ENCODE results near the gene SETD6. TPM values are rescaled to one million over a fixed set of nuclear protein-coding genes. Genes with fewer than 3 reads are reported as not detected.

The SETD6 gene
- total RNA-seq, 1 experiment from 2014 or later: 35.2 TPM

DNA sequence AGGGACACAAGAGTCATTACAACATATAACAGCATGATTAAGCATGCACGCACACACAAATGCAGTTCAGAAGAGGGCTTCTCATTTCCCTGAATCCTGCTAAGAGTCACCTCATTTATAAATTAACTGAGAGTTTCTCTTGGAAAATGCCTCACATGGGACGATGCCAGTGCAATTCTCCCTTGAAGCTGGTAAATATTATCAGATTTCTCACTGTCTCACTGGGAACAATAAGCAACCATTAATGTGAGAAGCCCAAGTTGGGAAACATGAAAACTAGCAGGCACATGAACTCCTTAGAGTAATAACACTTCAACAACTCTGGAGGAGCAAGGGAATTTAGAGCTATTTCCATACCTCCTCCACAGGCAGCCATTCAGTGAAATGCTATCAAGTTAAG lies 26.4 kb downstream of the SETD6 start:
- Histone ChIP-seq H3K27me3 (replicated peaks; ENCODE audit: insufficient read depth, low read depth, low read length, poor library complexity) (no peaks in the 10 kb centered on the region), H3K27ac (ENCODE audit: low read depth, low read length, poor library complexity, severe bottlenecking) (no peak overlapping the region), H3K4me3 (ENCODE audit: low read depth, low read length, poor library complexity, severe bottlenecking) (no peak overlapping the region), H3K36me3 (ENCODE audit: insufficient read depth, low read length, poor library complexity, severe bottlenecking) (peaks cover 99% of the 10 kb centered on the region), H3K4me1 (ENCODE audit: insufficient read depth, low read length, poor library complexity, severe bottlenecking) (no peaks in the 10 kb centered on the region), H3K9me3 (ENCODE audit: low read depth, low read length, poor library complexity, severe bottlenecking) (no peaks in the 10 kb centered on the region)
- ChIA-PET CTCF (no interaction called here), POLR2A (ENCODE audit: low non-redundant PET) (no interaction called here)
- BruUV-seq (replicated peaks): no TSS peak
- no peak for DNase-seq (ENCODE audit: low spot score)
- intact Hi-C loops (cut with micrococcal nuclease; ENCODE audit: unreplicated experiment): no loop called here
- no peak for TF ChIP-seq EZH2 (IDR thresholded peaks at IDR 0.05; ENCODE audit: borderline replicate concordance, low read depth, low read length, poor library complexity, severe bottlenecking)
- TF ChIP-seq, protein P1, sequence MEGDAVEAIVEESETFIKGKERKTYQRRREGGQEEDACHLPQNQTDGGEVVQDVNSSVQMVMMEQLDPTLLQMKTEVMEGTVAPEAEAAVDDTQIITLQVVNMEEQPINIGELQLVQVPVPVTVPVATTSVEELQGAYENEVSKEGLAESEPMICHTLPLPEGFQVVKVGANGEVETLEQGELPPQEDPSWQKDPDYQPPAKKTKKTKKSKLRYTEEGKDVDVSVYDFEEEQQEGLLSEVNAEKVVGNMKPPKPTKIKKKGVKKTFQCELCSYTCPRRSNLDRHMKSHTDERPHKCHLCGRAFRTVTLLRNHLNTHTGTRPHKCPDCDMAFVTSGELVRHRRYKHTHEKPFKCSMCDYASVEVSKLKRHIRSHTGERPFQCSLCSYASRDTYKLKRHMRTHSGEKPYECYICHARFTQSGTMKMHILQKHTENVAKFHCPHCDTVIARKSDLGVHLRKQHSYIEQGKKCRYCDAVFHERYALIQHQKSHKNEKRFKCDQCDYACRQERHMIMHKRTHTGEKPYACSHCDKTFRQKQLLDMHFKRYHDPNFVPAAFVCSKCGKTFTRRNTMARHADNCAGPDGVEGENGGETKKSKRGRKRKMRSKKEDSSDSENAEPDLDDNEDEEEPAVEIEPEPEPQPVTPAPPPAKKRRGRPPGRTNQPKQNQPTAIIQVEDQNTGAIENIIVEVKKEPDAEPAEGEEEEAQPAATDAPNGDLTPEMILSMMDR (conservative IDR thresholded peaks at IDR 0.05; ENCODE audit: low read depth, low read length): no peak

DNA sequence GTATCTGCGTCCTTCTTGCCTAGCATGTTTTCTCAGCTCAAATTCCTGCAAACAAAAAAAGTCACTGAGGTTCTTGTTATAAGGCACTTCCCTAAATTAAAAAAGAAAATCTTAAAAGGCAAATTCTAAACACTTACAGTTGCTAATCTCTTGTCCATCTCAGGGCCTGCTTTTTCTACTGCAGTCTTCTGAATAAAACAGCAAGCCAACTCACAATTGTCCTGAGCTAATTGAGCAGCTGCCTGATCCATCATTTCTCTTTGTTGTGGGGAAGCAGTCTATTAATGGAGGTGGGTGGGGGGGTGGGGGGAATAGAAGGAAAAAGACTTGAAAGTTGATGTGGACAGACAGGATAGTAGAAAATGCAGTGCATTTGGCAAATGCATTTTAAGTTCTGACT lies 27.0 kb downstream of the SETD6 start:
- no peaks in the 10 kb centered on the region for H3K4me1 ChIP-seq (ENCODE audit: insufficient read depth, low read length, poor library complexity, severe bottlenecking)
- TF ChIP-seq EZH2 (IDR thresholded peaks at IDR 0.05; ENCODE audit: borderline replicate concordance, low read depth, low read length, poor library complexity, severe bottlenecking): no peak
- TF ChIP-seq, protein P1 (conservative IDR thresholded peaks at IDR 0.05; ENCODE audit: low read depth, low read length): no peak
- intact Hi-C loops (cut with micrococcal nuclease; ENCODE audit: unreplicated experiment): no loop called here
- H3K9me3 ChIP-seq (ENCODE audit: low read depth, low read length, poor library complexity, severe bottlenecking): no peaks in the 10 kb centered on the region
- H3K36me3 ChIP-seq (ENCODE audit: insufficient read depth, low read length, poor library complexity, severe bottlenecking): peaks cover 99% of the 10 kb centered on the region
- CTCF ChIA-PET: no interaction called here
- H3K27ac ChIP-seq (ENCODE audit: low read depth, low read length, poor library complexity, severe bottlenecking): no peak overlapping the region
- POLR2A ChIA-PET (ENCODE audit: low non-redundant PET): no interaction called here
- H3K27me3 ChIP-seq (replicated peaks; ENCODE audit: insufficient read depth, low read depth, low read length, poor library complexity): no peaks in the 10 kb centered on the region
- BruUV-seq (replicated peaks): no TSS peak
- no peak for DNase-seq (ENCODE audit: low spot score)
- no peak overlapping the region for H3K4me3 ChIP-seq (ENCODE audit: low read depth, low read length, poor library complexity, severe bottlenecking)

DNA sequence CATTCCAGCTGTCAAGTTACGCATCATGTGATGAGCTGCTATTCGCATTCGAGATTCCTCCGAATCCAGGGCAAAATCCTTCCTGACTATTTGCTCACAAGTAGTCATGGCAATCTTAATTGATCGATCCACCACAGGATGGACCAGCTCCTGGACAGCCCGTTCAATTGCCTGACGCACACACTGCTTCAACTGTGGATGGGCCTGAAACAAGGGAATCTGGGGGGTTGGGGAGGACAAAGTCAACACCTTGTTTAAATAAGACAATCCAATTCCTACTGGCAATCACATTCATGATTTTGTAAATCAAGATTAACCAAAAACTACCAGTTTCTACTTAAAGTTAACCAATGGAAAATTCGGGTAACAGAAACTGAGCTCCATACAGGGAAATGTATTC lies 28.4 kb downstream of the SETD6 start:
- CTCF ChIA-PET: no interaction called here
- intact Hi-C loops (cut with micrococcal nuclease; ENCODE audit: unreplicated experiment): no loop called here

More for the DNA sequence above, 28.4 kb downstream of the SETD6 start:
- H3K27me3 ChIP-seq (replicated peaks; ENCODE audit: insufficient read depth, low read depth, low read length, poor library complexity): no peaks in the 10 kb centered on the region
- TF ChIP-seq, protein P1 (conservative IDR thresholded peaks at IDR 0.05; ENCODE audit: low read depth, low read length): no peak
- no peak for TF ChIP-seq EZH2 (IDR thresholded peaks at IDR 0.05; ENCODE audit: borderline replicate concordance, low read depth, low read length, poor library complexity, severe bottlenecking)
- H3K36me3 ChIP-seq (ENCODE audit: insufficient read depth, low read length, poor library complexity, severe bottlenecking): peaks cover 97% of the 10 kb centered on the region
- H3K4me3 ChIP-seq (ENCODE audit: low read depth, low read length, poor library complexity, severe bottlenecking): no peak overlapping the region
- POLR2A ChIA-PET (ENCODE audit: low non-redundant PET): interaction anchor here (0.6 kb wide), 1 partner anchor 64 kb away, joined by 6 read pairs; no protein-coding TSS in a partner anchor
- H3K27ac ChIP-seq (ENCODE audit: low read depth, low read length, poor library complexity, severe bottlenecking): no peak overlapping the region
- no peak for DNase-seq (ENCODE audit: low spot score)
- no peaks in the 10 kb centered on the region for H3K9me3 ChIP-seq (ENCODE audit: low read depth, low read length, poor library complexity, severe bottlenecking)
- no peaks in the 10 kb centered on the region for H3K4me1 ChIP-seq (ENCODE audit: insufficient read depth, low read length, poor library complexity, severe bottlenecking)
- BruUV-seq (replicated peaks): no TSS peak
